RKO (cell line): ENCODE measurements around the gene TRPC1.

ENCODE experiments used
- DNase-seq: peaks from one replicate; pipeline ENCODE4 v3.0.0-alpha.2; 2016; ENCODE audit warnings: low spot score

TRPC1 gene

GRCh38 chr3:142839831-142840230, 116.0 kb downstream of the TRPC1 start:
- DNase-seq = no peak

DNA sequence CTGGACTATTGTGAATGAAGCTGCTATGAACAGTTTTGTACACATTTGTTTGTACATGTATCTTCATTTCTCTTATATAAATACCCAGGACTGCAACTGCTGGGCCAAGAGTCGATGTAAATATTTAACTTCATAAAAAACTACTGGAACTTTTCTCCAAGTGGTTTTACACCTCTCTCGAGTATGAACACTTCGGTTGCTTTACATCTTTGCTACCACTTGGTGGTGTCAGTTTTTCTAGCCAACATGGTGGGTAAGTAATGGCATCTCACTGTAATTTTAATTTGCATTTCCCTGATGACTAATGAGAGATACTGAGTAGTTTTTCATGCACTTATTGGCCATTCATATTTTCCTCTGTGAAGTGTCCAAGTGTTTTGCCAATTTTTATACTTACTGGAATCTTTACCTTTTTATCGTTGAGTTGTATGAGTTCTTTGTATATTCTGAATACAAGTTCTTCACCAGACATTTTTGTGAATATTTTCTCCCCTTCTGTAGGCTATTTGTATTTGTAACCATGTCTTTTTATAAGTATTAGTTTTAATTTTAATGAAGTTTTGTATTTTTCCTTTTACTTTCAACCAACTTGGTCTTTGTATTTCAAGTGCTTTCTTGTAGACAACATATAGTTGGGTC, 120.6 kb downstream of the TRPC1 start:
- DNase-seq = peak; percentile 91

DNA sequence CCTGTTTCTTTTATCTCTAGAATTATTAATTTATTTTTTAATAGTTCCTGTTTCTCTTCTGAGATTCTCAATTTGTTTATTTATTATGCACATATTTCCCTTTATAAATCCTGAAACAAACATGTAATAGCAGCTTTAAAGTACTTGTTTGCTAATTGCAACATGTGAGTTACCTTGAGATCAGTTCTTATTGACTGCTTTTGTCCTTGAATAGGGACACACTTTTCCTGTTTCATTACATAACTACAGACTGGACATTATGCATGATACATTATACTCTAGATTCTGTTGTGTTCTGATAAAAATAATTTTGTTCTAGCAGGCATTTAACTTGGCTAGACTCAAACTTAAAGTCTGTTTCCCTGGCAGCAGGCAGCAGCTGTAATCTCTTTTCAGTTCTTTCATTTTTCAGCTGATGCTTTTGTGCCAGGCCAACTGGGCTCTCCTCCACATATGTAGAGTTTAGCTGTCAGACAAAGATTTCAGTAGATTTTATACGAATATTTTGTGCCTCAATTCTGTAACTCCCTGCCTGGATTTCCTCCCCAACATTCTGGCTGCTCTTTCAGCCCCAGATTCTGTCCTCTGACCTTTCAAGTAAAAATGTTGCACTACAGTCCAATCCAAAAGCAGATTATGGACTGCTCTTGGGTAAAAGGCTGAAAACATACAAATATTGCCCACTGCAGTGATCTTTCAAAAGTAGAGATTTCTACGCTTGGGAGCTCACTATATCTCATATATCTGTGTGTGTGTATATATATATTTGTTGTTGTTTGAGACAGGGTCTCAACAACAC, 123.1 kb downstream of the TRPC1 start:
- no peak for DNase-seq

GRCh38 chr3:142849148-142849547, 125.3 kb downstream of the TRPC1 start:
- no peak for DNase-seq

DNA sequence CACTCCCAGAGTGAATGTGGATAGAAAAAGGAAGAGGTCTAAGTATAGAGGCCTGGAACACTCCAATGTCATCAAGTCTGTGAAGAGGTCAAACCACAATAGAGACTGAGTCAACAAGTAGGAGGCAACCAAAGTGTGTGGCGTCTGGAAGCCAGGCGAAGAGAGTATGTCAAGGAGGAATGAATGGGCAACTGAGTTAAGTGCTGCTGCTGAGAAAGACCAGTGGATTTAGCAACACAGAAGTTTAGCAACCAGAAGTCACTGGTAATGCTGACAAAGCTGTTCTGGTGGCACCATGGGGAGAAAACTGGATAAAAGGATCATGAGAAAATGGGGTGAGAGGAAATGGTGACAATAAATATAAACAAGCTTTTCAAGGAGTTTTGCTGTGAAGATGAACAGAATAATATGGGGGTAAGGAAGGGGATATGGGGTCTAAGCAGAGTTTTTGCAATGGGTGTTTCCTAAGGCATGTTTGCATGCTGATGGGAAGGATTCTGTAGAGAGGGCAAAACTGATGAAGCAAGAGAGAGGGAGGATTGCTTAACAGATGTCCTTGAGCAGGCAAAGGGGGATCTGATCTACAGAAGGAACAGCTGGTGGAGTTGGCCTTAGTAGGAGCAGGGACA, 126.7 kb downstream of the TRPC1 start:
- peak; percentile 55 for DNase-seq

- peak; percentile 12 for DNase-seq
Observed at GRCh38 chr3:142852009-142852408, 128.2 kb downstream of the TRPC1 start.

DNA sequence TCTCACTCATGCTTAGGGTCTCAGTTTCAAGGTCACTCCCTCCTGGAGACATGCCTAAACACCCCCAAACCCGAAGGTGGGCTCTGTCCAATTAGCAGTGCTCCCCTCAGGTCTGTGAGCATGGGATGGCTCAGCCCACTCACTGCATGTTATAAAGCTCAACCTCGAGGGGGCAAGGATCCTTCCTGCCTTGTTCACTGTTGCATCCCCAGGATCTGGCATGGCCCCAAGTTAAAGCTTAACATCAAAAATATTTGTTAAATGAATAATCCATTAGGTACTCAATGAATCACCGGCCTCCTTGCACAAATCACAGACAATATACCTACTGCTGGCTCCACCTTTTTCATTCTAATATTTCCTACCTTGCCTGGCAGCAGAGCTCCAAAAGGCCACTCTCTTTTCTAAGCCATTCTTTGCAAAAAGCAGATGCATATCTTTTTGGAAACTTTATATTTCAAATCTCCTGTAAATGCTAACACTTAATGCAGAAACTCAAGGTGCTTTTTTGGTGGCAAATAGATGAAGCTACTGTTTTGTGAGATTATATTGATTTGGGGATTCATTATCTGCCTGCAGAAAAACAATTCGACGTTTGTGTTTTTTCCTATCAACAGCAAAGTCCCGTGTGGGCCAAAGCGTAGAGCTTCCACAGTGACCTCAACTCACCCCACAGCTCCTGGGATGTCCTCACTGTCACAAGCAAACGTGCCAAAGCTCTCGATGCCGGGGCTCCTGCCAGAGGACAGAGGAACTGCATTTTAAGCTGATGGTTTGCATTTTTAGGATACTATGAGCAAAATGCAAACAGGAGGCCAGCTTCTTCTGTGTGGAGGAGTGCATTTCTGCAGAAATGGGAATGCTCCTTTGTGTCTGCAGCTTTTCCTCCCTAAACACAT, 129.7 kb downstream of the TRPC1 start:
- peak; percentile 51 for DNase-seq

GRCh38 chr3:142857056-142857455, 133.2 kb downstream of the TRPC1 start:
- DNase-seq = peak; percentile 74
